ENCODE measurements around the gene PCBP3. TPM values are rescaled to one million over a fixed set of nuclear protein-coding genes. Genes with fewer than 3 reads are reported as not detected.

Gene PCBP3
- total RNA-seq, 1 experiment from 2014 or later = not detected

- CTCF ChIA-PET = no interaction called here
- intact Hi-C loops (cut with micrococcal nuclease; ENCODE audit: unreplicated experiment) = no loop called here
- in situ Hi-C loops (cut with HindIII; ENCODE audit: low pct_unique_long_range_greater_than_20kb, low sequenced_read_pairs) = no loop called here
These were observed 184.5 kb downstream of the PCBP3 start for GRCh38 chr21:45827881-45828579.

More at GRCh38 chr21:45827881-45828579, 184.5 kb downstream of the PCBP3 start:
- ATAC-seq (no peak), DNase-seq (ENCODE audit: low read depth, low spot score) (no peak)
- Histone ChIP-seq H3K9me3 (ENCODE audit: control insufficient read depth, insufficient read depth, low read depth, low read length) (no peaks in the 10 kb centered on the region), H3K27ac (ENCODE audit: low read length) (no peak overlapping the region), H3K4me1 (ENCODE audit: control insufficient read depth, insufficient read depth, low read length) (no peaks in the 10 kb centered on the region), H3K36me3 (ENCODE audit: control insufficient read depth, insufficient read depth, low read length) (no peaks in the 10 kb centered on the region), H3K4me3 (ENCODE audit: low read depth in 2 of 2, low read length in 2 of 2) (no peak overlapping the region), H3K27me3 (ENCODE audit: control insufficient read depth, insufficient read depth, low read length) (no peaks in the 10 kb centered on the region; the same call in 1 of the 2 replicates)
- no TSS peak for BruUV-seq (replicated peaks)
- POLR2A ChIA-PET = no interaction called here
- no peak for TF ChIP-seq POLR2AphosphoS5 (IDR thresholded peaks at IDR 0.05; ENCODE audit: low read depth, low read length)
- TF ChIP-seq SIN3A (IDR thresholded peaks at IDR 0.05; ENCODE audit: borderline replicate concordance, insufficient read depth, low read depth, low read length) = no peak
- no peak for TF ChIP-seq TCF7L2 (IDR thresholded peaks at IDR 0.05; ENCODE audit: low read depth, low read length)
- TF ChIP-seq CTCF (IDR thresholded peaks at IDR 0.05) = no peak
- no peak for TF ChIP-seq REST (IDR thresholded peaks at IDR 0.05; ENCODE audit: insufficient read depth in 1 of 2, low read depth in 2 of 2, low read length in 1 of 2)

Measured in Panc1 (cell line).